Right lung (tissue), 5 donors: ENCODE data around the gene TNFRSF25. TPM values are rescaled to one million over a fixed set of nuclear protein-coding genes. Genes with fewer than 3 reads are reported as not detected.
"Not testable (repeated sequence)": the region's sequence is repeated elsewhere in the genome, so short reads cannot be mapped to it uniquely, and the experiment has no call there.

ENCODE experiments used
- DNase-seq, 2 donors: peaks; one replicate each; pipeline ENCODE4 v3.0.0-alpha.2; 2013
- polyA plus RNA-seq, 5 donors: library from polyadenylated mRNA; unstranded; fragments of 120-200 nt; gene quantifications; one replicate each; pipeline versions ENCODE4 v1.2.1 to v1.2.3, GENCODE V29; 2013; ENCODE audit warnings: inconsistent platforms in 1 of 5, low replicate concordance in 1 of 5; ENCODE audit not compliant: insufficient read length in 5 of 5, insufficient read depth in 1 of 5

TNFRSF25 gene
- polyA plus RNA-seq, 5 donors: 16.5 to 32.9 (median 27.1) TPM

DNA sequence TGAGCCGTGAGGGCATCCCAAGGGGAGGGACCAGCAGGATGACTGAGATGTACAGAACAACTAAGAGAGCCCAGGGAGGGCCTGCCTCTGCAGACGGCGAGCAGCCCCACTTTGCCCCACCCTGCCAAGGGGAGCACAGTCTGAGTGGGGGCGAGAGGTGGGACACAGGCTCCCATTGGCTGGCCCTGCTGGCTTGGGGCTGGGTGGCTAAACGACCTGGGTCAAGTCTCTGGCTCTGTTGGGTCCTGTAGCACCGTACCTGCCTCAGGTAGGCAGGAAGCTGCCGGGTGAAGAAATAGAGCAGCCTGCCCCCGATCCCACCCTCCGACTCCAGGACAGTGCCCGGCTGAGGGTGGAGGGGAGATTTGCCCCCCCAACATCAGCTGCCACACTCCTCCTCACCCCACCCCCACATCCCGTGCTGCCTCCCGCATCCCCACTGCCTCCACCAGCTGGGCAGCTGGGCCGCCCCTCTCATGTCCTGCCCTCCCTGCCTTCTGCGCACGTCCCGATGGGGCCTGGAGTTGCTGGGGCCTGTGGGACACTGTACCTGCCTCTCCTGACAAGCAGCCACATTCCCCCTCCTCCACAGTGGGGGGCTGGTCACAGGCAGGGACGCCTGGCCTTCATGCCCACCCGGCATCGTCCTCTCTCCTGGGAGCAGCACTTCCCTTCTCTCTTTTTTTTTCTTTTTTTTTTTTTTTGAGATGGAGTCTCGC lies 38.1 kb upstream of the TNFRSF25 start:
- no peak for DNase-seq

DNA sequence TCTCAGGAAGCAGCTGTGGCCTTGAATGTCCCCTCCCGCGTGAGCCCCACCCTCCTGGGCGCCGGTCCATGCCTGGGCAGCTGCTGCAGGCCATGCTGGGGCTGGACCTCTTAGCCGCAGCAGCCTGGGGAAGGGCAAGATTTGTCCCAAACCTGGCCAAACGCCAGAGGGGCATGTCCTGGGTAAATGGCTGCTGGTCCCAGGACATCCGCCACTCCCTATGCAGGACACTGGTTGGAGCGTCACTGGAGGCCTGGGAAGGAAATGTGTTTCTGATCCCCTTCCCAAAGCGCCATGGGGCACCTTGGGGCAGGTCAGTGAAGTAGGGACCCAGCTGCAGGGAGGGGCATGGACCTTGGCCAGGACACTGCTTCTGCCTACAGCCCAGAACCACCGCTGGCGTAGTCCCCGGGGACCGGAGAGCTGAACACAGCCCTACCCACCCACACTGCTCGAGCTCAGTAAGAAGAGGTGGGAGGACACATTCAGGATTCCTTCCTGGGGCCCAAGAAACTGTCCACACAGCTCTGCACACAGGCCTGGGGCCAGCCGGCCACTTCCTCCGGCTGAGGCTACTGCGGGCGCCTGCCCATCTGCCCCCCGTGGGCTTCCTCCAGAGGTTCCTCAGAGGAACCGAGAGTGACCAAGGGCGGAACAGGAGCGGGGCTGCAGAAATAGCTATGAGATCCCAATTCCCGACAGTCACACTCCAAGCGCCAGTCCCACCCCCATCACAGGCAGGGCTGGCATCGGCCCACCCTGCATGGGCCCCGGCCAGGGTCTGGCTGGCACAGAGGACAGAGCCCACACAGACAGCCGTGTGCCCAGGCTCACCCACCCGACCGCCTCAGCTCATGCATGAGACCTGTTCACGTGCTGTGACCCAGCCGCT lies 36.3 kb upstream of the TNFRSF25 start:
- DNase-seq: no peak

DNA sequence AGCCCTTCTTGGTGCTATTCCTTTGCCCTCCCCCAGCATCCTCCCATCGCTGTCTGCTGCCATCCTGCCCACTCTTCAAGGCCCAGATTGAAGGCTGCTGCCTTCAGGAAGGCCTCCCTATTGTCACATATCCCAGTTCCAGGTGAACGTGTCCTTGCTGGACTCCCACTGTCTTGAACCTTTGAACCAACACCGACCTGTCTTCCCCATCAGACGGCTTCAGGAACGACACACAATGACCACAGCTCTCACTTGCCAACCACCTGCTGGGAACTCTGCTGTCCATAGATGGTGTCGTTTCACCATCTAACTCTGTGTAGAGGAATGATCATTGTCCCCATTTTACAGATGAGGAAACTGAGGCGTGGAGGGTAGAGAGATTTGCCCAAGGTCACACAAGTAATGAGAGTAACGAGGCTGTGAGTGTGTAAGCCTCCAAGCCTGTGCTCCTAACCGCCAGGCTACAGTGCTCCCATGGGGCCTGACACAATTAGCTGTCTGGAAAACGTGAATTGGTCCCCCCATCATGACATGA lies 35.4 kb upstream of the TNFRSF25 start:
- DNase-seq: no peak

DNA sequence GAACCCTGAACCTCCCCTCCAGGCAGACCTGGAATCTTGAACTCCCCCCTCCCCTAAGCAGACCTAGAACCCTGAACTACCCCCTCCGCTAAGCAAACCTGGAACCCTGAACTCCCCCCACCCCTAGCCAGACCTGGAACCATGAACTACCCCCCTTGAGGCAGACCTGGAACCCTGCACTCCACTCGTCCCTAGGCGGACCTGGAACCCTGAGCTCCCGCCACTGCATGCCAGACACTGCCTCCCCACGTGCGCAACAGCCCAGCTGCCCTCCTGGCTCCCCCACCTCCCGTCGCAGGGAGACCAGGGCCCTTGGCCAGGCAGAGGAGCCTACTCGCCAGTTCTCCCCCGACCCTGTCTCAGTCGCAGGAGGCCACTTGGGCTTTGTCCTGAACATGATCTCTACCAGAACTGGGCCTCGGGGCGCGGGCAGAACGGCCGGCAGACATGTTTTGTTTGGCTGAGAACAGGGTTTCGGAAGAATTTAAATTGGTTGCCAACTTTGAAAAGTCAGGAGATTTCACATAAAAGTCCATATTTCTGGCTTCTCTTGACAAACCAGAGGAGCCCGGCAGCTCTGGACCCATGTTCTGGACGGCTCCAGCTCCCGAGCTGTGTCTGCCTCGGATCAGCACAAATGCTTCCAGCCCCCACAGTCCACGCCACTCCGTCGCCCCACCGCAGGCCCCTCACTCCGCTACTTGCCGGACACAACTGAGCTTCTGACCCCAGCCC lies 34.7 kb upstream of the TNFRSF25 start:
- DNase-seq: no peak

DNA sequence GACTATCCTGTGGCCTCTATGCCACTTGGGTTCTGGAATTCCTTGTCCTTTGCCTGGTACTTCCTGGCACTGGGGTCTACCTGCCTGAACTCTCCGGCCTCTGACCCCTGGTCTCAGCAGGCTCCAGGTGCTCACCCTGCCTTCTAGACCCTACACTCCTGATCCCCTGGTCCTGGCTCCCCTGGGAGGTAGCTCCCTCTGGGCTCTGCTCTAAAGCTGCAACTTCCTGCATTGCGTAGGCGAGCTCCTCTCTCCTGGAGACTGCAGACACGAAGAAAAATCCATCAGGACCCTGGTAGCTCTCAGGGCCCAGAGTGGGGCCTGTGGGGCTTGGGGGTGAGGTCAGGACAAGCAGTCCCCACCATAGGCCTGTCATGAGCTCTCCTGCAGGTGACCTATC lies 33.3 kb upstream of the TNFRSF25 start:
- DNase-seq: no peak

DNA sequence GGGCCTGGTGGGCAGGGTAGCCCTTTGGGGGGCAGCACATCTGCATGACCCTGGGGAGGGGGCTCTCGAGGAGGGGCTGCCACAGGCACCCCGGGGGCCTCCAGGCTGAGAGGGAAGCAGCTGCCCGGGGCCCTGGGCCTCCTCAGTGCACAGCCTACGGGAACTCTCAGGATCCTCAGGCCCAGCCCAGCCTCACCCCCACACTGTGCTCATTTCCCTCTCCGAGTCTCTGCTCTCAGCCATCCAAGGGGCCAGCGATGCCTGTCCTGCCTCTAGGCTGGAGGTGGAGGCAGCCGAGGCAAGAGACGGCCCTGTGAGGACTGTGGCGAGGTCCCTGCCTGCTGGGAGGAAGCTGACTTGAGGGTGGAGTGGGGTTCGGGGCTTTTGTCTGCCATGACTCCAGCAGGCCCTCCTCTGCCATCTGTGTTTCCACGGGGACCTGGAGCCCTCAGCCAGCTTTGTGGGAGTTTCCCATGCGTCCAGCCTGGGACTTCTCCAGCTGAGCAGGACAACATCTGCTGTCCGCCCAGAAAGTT lies 32.7 kb upstream of the TNFRSF25 start:
- DNase-seq: no peak

DNA sequence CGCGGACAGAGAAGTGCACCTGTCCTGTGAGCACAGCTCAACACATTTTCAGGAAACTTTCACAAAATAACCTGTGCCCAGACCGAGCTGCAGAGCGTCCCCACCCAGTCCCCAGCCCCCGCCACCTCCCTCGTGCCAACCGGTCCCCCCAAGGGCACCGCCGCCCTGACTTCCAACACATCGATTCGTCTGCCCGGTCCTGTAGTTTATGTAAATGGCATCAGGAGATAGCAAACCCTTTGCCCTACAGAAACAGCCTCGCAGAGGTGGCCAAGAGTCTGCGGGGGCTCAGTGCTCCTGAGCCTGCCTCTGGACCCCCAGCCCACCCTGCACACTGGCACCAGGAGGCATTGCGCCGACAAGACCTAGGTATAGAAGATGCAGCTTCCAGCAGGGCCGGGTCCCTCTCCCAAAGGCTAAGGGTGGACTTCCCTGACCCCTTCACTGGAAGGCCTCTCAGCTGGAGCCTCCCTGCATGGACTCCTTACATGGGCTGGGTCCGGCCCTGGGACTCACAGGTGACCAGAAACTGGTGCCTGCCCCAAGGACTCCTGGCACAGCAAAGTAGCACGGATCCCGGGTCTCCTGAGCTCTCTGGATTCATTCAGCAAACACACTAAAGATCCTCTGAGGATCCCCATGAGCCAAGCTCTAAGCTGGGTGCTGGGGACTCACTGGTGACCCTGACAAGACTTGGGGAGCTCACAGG lies 32.0 kb upstream of the TNFRSF25 start:
- no peak for DNase-seq

DNA sequence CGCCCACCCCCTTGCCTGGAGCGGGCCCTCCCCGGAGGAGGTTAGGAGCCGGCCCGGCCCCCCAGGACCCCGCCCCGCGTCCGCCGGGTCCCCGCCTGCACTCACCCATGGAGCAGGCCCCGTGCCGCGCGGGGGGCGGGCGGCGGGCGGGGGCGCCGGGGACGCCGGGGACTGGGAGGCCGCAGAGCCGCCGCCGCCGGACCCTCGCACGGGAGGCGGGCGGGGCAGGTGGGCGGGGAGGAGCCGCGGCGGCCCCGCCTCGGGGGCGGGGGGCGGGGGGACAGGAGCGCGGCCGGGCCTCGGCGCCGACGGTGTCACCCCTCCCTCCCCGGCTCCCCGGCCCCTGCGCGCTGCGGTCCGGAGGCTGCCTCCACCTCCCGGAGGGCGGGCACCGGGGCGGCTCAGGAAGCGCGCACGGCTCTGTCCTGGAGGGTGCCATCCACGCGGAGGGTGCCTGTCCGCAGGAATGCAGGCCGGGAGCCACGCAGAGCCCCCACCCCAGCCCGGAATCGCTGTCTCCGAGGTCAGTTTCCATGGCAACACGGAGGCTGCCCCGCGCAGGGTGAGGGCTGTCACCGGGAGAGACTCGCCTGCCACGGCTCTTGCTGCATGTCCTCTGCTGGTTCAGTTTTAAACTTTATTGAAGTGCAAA lies 31.4 kb upstream of the TNFRSF25 start:
- peak in 1 of 2 donors; percentile 33 for DNase-seq

DNA sequence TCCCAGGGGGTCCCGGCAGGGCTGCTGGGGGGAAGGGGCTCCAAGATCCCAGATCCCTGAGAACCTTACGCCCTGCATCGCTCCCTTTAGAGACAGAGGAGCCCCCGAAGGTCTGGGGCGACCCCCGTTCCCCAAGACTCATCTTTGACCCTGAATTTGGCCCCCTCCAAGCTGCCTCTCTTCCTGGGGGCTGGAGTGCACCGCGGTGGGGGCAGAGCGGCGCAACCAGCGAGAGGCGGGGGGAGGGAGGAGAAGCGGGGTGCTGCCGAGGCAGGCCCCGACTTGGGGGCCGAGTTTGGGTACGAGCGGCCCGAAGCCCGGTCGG lies 30.9 kb upstream of the TNFRSF25 start:
- no peak for DNase-seq

DNA sequence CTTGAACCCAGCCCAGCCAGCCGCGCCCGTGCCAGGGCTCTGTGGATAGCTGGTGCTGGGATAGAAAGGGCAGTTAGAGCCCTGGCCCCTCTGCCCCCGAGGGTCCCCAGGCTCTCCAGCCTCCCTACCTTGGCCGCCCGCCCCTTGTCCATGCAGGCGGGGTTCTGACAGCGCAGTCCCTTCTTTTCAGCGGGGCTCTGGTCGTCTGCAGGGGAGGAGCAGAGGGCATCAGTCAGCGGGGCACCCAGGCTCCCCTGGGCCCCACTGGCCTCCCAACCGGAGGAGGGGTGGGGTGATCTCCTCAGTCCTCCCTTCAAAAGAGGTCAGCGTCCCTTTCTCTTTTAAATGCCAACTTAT lies 30.4 kb upstream of the TNFRSF25 start:
- no peak for DNase-seq

DNA sequence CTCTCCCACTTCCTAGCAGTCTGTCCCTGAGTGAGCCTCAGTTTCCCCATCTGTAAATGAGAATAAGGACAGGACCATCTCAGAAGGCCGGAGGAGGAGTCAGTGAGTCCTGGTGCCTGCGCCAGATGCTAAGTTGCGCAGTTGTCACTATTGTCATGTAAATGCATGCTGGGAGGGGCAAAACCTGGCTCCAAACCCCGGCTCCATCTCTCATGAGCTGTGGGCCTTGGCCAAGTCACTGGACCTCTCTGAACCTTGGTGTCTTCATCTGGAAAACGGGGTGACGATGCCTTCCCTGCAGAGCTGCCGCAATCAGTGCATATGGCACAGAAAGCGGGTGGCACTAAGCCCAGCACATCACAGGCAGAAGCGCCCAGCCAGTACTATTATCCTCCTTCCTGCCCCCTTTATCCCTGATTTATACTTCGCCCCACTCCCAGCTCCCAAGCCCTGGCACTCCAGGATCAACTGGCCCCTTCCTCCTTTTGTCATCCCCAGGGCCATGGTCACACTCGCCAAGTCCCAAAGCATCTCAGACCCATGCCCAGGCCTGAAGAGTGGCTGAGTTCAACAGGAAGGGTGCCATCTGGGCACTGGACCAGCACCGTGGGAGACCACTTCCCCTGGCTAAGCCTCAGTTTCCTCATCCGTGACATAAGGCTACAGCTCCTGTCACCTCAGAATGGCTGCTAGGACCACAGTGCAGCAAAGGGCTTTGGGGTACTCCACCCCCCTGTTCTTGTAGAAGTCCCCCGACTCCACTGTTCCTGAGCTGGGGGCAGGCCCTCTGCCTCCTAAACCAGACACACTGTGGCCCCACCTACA lies 29.8 kb upstream of the TNFRSF25 start:
- DNase-seq: no peak

DNA sequence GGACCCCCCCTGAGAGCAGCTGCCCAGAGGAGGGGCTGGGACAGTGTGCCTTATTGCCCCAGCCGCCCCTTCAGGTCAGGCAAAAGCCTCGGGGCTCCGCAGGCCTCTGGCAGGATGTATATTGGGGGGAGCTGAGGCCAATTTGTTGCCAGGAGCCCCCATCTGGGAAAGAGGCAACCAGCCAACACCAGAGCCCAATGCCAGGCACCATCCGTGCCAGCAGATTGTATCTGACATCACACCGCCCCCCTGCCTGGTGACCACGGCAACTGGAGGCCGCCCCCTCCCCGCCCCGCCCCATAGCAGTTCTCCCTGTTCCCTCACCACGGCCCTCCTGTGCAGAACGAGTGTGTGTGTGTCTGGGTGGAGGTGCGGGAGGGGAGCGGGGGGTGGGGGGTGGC lies 29.1 kb upstream of the TNFRSF25 start:
- no peak for DNase-seq

DNA sequence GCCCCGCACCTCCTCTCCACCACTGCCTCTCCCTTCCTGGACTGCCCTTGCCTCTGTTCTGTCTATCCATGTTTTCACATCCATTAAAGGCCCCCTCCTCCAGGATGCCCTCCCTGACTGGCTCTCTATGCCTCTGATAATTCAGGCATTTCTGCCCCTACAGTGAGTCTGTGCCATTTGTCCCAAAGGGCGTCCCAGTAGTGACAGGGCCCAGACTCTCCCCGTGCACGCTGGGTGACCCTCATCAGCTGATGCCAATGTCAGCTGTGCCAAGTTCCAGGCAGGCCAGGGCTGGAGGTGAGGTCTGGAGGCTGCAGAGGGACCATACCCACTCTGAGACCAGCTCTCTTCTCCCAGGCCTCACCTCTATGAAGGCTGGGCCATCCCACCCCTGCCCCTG lies 28.7 kb upstream of the TNFRSF25 start:
- DNase-seq: no peak

DNA sequence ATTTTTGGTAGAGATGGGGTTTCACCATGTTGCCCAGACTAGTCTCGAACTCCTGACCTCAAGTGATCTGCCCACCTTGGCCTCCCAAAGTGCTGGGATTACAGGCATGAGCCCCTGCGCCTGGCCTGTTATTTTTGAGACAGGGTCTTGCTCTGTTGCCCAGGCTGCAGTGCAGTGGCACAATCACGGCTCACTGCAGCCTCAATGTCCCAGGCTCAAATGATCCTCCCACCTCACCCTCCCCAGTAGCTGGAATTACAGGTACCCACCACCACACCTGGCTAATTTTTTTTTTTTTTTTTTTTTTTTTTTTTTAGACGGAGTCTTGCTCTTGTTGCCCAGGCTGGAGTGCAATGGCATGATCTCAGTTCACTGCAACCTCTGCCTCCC lies 27.9 kb upstream of the TNFRSF25 start:
- not testable (repeated sequence) for DNase-seq

DNA sequence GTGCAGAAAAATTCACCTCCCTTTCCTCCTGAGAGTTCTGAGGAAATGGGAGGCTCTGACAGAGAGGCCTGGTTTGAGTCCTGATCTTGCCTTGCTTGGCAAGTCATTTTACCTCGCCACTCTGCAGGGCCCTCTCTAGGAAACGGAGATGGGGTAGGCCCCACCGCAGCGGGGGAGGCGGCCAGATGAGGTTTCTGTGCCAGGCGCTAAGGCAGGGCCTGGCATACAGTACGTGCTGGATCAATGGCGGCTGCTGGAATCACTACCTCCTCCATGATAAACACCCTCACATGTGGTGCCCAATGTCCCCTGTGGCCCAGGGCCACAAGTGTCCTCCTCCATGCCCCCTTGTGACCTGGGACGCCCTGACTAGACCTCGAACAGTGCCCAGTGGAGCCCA lies 26.0 kb upstream of the TNFRSF25 start:
- no peak for DNase-seq

DNA sequence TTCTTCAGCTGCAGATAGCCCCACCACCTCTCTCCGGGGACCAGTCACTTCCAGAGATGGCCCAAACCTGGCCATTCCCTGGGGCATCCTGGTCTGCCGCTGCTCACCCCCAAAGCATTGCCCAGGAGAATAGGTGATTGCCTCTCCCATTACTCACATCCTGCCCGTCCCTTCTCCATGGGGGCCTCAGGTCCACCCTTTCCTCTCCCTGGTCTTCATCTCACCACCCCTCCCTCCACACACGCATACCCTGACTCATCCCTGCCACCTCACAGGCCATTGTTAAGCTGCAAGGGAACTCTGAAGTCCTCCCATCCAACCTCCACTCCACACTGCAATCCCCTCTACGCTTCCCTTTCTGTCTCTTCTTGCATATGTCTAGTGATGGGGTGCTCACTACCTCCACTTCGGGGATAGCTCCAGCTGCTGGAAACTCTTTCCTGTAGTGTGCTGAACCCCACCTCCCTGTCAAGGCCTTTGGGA lies 25.5 kb upstream of the TNFRSF25 start, which contains the start of gene PLEKHG5:
TSS of gene PLEKHG5 (minus strand) at position 188 of the 483 bp plus-strand sequence. CDS start 14,096 bp downstream, outside the sequence.
- no peak for DNase-seq

DNA sequence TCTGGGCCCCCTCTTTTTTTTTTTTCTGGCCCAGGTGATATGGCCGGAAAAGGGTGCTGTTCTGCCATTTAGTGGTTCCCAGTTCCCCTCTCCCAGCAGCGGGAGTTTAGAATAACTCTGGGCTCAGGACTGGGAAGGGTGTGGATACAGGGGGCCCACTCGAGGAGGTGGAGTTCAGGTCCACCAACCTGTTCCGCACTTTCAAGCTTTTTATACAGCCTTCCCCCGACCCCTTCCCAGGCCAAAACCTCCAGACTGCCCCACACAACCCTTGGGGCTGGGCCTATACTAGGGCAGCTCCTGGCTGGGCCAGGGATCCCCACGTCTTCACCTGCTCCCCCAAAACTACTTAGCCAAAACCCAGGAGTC lies 25.1 kb upstream of the TNFRSF25 start:
- DNase-seq: no peak

DNA sequence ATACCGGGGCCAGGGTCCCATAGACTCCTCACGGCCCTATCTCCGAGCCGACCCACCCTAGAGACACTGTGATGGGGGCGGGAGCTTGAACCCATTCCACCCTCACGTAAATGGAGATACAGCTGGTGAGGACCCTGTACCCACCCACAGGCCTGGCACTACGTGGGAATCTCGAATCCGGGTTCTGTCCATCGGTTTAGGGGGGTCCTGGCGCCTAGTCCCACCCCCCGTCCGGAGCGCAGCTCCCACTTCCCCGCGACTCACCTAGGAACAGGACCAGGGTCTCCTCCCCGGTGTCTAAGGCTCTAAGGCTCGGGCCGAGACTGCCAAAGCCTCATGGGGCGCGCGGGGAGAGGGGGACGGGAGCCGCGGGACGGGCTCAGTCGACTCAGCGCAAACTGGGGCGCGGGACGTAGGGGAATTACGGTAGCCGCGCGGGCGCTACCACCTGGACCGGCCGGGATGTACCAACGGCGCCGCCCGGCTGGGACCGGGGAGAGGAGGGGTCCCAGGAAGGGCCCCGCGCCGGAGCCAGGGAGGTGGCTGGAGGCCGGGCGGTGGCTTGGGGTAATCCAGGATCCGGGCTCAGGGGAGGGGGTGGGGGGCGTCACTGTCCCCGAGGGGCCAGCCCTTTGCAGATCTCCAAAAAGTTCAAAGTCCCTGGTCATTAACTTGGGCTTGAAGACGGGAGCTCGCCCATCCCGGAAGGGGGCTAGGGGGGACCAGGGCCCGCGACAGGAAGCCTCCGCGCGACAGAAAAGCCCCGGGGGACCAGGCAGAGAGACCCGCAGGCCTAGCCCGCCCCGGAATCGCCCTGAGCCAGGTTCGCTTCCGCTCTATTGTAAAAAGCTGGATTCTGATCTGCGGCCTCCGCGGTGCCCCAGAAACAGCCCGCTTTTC lies 24.5 kb upstream of the TNFRSF25 start:
- peak in 1 of 2 donors; percentile 53 for DNase-seq

DNA sequence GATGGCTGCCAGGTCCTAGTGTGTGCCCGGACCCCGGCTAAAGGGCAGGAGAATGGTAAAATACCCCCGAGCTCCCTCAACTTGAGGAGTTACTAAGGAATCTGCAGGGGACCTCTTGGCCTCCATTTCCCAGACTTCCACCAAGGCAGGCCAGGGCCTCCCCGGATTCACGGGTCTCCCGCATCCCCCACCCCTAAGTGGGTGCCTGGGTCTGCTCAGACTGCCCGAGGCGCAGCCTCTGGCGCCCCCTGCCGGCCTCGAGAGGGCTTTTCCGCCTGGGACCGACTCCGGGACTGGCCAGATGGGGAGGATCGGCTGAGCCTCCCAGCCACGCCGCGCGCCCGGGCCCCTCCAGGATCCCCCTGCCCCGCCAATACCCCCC lies 23.8 kb upstream of the TNFRSF25 start:
- peak; percentile 51 to 65 for DNase-seq
